GM13976 (cell line): ENCODE data around the gene MGMT.

Experiments used
- DNase-seq: peaks from one replicate; pipeline ENCODE4 v3.0.0; 2012; ENCODE audit warnings: low spot score
- in situ Hi-C: fragments of 300-500 bp; cut with MboI; formaldehyde crosslinking; loops from one replicate; pipeline ENCODE4 v1.12.0; 2022; ENCODE audit warnings: low sequenced_read_pairs, mixed read lengths, inconsistent platforms; ENCODE audit not compliant: unreplicated experiment
- TF ChIP-seq, protein P1 (sequence below): IDR thresholded peaks from 2 replicates; pipeline ENCODE4 v1.5.1; 2012; ENCODE audit warnings: borderline replicate concordance, mild to moderate bottlenecking; ENCODE audit not compliant: insufficient read depth; ENCODE audit errors: extremely low read depth, missing control alignments, control extremely low read depth

The MGMT gene

DNA sequence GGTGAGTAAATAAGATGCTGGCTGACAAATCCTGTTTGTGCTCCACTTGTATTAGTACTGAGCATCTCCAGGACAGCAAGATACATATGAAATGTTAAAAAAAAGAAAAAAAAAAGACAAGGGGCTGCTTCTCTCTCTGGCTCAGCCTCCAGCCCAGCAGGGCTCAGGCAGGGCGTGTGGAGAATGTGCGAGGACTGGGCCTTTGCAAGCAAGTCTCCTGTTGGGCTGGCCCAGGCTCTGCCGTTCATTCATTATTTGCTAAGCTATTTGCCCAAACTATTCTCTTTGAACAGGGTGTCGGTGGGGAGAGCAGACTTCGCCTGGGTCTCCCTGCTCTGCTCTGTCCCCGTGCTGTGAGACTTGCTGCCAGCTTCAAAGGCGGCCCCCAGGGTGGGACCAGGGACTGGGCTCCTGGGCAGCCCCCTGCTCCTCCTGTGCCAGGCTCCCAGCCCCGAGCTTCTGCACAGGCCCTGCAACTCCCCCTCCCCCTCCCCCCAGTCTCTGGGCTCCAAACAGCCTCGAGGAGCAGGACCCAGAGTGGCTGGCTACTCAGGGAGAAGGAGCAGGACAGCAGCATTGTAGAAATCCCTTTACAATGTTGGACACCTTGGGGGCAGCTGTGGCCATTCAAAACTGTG is 25.6 kb upstream of the MGMT start:
- in situ Hi-C loops, result no loop called here
- TF ChIP-seq, protein P1, sequence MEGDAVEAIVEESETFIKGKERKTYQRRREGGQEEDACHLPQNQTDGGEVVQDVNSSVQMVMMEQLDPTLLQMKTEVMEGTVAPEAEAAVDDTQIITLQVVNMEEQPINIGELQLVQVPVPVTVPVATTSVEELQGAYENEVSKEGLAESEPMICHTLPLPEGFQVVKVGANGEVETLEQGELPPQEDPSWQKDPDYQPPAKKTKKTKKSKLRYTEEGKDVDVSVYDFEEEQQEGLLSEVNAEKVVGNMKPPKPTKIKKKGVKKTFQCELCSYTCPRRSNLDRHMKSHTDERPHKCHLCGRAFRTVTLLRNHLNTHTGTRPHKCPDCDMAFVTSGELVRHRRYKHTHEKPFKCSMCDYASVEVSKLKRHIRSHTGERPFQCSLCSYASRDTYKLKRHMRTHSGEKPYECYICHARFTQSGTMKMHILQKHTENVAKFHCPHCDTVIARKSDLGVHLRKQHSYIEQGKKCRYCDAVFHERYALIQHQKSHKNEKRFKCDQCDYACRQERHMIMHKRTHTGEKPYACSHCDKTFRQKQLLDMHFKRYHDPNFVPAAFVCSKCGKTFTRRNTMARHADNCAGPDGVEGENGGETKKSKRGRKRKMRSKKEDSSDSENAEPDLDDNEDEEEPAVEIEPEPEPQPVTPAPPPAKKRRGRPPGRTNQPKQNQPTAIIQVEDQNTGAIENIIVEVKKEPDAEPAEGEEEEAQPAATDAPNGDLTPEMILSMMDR, result no peak
- DNase-seq, result no peak

GRCh38 chr10:129442866-129443265 is 24.2 kb upstream of the MGMT start:
- in situ Hi-C loops, result no loop called here
- DNase-seq, result no peak
- TF ChIP-seq, protein P1, result no peak

DNA sequence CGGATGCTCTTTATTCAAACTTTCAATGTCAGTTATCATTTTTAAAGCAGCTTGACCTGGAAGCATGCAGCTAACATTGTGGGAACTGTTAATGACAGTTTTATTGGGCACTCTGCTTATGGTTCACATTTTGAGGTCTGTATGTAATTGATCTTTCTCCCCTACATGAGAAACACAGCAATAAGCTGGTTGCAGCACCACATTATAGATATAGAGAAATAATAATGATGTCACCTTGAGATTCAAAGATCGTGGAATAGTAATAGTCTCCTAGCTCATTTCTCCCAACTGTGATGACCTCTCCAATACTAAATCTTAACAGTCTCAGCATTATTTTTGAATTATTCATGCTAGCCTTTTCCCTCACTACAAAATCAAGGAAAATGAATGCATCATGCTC is 22.7 kb upstream of the MGMT start:
- no peak for DNase-seq
- in situ Hi-C loops, result no loop called here
- TF ChIP-seq, protein P1, result no peak

- in situ Hi-C loops, result no loop called here
- no peak for DNase-seq
- TF ChIP-seq, protein P1, result no peak
Observed at GRCh38 chr10:129445436-129446182, 21.4 kb upstream of the MGMT start.

DNA sequence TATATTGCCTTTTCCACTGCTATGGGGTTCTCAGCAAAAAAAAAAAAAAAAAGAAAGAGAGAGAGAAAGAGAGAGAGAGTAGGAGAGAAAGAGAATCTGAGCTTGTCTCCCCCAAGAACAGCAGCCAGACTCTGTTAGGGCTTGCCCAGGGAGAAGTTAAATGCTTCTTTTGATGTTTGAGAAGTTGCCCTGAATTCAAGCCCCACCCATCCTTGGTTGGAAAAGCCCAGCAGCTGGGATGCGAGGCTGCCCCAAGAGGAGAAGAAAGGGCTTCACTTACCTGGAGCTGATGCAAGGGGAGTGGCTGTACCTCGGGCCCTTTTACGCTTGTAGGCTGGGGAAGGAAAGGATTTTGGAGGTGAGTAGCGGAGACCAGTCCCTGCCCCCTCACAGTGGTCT is 20.9 kb upstream of the MGMT start:
- TF ChIP-seq, protein P1, result no peak
- in situ Hi-C loops, result no loop called here
- no peak for DNase-seq

DNA sequence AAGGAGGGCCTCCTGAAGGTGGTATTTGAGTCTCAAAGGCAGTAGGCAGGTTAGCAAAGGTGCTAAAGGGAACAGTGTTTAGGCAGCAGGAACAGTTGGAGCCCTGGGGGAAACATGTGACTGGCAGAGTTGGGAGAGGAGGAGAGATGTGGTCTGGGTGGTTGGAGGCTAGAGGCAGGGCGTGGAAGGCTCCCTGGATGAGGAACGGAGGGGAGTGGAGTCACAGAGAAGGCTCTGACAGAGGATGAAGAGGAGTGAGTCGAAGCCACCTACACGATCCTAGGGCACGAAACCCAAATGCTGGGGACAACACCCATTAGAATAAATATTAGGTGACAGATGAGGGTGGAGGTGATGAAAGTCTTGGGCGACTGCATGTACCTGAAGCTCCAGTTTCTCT is 19.6 kb upstream of the MGMT start:
- in situ Hi-C loops, result no loop called here
- TF ChIP-seq, protein P1, result no peak
- no peak for DNase-seq

DNA sequence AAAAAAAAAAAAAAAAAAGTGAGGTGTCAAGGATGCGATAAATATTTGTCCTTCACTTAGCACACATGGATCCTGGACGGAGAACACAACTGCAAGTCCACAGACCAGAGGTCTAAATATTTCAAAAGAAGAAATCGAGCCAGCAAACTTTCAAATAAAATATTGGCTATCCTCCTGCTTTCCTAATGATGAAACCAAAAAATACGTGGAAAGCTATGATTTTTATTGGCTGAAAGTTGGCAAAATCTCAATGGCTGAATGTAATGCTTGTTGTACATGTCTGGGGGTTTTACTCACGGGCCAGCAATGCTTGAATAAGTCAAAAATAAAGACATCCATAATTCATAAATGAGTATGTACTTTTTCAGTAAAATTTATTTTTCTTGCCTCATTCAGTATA is 19.0 kb upstream of the MGMT start:
- in situ Hi-C loops, result no loop called here
- TF ChIP-seq, protein P1, result no peak
- DNase-seq, result no peak
